HG02973 (cell line): ENCODE data around the gene RCE1.

Experiments used
- ATAC-seq: cut with Tn5 transposase; IDR thresholded peaks from one replicate; pipeline ENCODE4 v1.9.1; 2021; ENCODE audit warnings: moderate library complexity; ENCODE audit not compliant: unreplicated experiment

Gene RCE1

DNA sequence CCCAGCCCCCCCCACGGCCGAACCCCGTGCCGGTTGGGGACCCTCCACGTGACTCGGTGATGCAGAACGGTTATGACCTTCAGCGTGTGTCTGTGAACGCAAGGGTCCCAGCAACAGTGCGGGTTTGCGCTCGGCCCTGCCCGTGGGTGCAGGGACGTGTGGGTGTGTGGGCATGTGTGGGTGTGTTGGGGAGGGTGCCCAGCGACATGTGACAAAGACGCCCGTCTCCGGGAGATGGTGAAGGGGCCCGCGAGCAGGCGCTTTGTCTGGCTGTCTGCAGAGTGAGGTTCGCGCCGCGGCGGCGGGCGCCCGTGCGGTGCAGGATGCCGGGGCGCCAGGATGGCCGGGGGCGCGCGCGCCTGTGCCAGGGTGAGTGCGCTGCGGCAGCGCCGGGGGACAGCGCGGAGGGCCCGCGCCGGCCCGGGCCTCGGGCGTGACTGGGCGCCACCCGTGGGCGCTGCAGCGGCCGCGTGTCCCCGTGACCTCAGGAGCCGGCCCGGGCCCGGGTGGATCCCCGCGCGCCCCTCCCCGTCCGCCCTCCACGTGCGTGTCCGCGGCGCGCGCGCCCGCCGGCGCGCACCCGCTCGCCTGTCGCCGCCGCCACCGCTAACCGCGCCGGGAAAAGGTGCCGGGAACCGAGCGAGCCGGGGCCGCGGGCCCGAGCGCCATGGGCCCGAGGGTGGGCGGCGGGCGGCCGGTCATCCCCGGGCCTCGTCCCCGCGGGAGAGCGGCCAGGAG, 13.4 kb downstream of the RCE1 start, which contains the start of gene LRFN4:
Gene LRFN4, plus strand, starts transcription at position 569 of the 738 bp plus-strand sequence. CDS start 681 bp downstream, outside the sequence.
- peak; percentile 24 for ATAC-seq

DNA sequence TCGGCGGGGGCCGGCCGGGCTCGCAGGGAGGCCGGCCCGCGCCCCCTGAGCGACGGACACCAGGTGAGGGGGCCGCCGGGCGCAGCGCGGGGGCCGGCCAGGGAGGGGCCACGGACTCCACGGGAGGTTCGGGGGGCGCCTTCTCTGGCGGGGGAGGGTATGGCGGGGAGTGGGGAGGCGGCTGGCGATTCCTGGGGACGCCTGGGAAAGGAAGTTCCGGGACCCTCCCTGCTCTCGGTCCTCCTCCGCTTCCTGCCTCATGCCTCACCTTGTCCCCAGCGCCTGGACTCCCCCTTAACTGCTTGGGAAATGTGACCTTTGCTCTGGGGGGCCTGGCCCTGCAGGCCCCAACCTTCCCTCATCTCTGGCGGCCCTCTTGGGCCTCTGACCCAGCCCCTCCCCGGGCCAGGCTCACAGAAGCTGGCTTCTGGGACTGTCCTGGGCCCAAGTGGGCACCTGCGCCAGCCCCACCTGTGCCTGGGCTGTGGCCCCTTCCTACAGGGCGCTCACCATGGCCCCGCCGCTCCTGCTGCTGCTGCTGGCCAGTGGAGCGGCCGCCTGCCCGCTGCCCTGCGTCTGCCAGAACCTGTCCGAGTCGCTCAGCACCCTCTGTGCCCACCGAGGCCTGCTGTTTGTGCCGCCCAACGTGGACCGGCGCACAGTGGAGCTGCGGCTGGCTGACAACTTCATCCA, 14.1 kb downstream of the RCE1 start:
- ATAC-seq, result no peak

DNA sequence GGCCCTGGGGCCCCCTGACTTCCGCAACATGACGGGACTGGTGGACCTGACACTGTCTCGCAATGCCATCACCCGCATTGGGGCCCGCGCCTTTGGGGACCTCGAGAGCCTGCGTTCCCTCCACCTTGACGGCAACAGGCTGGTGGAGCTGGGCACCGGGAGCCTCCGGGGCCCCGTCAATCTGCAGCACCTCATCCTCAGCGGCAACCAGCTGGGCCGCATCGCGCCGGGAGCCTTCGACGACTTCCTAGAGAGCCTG, 14.6 kb downstream of the RCE1 start:
- ATAC-seq, result no peak

DNA sequence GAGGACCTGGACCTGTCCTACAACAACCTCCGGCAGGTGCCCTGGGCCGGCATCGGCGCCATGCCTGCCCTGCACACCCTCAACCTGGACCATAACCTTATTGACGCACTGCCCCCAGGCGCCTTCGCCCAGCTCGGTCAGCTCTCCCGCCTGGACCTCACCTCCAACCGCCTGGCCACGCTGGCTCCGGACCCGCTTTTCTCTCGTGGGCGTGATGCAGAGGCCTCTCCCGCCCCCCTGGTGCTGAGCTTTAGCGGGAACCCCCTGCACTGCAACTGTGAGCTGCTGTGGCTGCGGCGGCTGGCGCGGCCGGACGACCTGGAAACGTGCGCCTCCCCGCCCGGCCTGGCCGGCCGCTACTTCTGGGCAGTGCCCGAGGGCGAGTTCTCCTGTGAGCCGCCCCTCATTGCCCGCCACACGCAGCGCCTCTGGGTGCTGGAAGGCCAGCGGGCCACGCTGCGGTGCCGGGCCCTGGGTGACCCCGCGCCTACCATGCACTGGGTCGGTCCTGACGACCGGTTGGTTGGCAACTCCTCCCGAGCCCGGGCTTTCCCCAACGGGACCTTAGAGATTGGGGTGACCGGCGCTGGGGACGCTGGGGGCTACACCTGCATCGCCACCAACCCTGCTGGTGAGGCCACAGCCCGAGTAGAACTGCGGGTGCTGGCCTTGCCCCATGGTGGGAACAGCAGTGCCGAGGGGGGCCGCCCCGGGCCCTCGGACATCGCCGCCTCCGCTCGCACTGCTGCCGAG, 15.1 kb downstream of the RCE1 start:
- no peak for ATAC-seq

DNA sequence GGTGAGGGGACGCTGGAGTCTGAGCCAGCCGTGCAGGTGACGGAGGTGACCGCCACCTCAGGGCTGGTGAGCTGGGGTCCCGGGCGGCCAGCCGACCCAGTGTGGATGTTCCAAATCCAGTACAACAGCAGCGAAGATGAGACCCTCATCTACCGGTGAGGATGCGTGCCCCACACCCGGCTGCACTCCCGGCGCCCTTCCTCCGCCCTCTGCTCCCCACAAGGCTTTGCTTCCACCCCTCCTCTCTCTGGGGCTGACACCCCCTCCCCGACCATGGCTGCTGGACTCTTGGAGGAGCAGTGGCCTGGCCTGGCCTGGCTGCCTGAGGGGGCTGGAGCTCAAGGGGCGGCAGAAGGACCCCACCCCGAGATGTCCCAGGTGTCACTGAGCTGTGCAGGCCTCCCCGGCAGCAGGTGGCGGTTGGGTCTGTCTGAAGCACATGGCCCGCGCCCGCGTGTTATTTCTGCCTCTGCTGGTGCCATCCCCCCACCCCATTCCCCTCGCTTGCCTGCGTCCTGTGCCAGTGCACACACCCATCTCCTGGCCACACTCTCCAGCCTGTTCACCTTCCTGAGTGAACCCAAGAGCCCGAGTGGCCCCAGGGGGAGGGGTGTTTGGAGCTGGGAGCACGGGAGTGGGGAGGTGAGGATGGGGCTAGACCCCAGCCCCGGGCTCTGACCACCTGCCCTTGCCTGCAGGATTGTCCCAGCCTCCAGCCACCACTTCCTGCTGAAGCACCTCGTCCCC, 15.9 kb downstream of the RCE1 start:
- ATAC-seq, result no peak

DNA sequence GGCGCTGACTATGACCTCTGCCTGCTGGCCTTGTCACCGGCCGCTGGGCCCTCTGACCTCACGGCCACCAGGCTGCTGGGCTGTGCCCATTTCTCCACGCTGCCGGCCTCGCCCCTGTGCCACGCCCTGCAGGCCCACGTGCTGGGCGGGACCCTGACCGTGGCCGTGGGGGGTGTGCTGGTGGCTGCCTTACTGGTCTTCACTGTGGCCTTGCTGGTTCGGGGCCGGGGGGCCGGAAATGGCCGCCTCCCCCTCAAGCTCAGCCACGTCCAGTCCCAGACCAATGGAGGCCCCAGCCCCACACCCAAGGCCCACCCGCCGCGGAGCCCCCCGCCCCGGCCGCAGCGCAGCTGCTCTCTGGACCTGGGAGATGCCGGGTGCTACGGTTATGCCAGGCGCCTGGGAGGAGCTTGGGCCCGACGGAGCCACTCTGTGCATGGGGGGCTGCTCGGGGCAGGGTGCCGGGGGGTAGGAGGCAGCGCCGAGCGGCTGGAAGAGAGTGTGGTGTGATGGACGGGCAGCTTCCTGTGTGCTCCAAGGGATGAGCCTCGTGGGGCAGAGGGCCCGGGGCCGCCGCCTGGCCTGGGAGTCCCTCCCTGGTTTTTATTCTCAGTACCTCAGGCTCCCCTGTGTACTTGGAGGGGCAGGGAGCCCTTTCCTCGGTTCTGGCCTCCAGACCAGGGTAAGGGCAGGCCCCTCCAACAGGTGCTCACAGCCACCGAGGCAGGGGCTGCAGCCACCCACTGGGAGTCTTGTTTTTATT, 16.6 kb downstream of the RCE1 start:
- no peak for ATAC-seq

DNA sequence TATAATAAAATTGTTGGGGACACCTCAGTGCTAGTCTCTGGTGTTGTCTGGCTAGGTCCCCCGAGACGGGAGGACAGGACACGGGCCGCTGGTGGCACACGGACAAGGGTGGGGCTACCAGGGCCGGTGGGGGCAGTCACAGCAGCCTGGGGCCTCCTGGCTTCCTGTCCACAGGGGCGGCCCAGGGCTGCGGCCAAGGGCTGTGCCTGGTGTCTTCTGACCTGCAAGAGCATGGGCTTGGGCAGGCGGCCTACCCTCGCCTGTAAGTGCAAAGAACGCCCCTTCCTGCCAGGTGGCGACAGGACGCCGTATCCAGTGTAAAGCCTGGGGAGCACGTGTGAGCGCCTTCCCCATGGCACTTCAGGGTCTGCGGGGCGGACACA, 17.2 kb downstream of the RCE1 start:
- no peak for ATAC-seq

DNA sequence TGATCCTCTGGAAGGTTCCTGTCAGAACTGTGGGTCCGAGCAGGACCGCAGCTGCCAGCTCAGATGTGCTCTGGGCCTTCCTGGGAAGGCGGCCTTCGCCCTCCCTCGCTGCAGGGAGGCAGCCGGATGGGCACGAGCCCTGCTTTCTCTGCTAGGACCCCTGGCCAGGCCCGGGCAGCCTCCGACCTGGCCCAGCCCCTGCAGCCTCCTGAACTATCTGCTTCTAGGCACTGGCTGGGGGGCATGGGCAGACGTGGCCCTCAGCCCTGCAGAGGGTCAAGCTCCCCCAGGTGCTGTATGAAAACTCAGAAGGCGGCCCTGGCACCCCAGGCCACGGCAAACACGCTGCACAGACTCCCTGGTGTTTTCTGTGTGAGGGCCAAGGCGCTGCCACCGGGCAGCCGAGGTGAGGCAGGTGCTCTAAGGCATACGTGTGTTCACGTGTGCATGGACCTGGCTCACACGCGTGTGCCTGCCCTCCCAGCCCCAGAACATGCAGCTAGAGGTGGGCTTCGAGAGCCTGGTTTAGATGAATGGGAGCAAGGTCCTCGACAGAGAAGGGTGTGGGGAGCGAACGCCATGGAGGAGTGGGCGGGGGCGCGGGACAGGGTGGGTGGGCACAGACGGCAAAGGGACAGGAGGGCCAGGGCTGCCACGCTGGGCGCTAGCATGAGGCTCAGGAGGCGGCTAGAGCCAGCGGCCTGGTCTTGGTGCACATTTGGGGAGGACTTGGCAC, 18.0 kb downstream of the RCE1 start:
- no peak for ATAC-seq

DNA sequence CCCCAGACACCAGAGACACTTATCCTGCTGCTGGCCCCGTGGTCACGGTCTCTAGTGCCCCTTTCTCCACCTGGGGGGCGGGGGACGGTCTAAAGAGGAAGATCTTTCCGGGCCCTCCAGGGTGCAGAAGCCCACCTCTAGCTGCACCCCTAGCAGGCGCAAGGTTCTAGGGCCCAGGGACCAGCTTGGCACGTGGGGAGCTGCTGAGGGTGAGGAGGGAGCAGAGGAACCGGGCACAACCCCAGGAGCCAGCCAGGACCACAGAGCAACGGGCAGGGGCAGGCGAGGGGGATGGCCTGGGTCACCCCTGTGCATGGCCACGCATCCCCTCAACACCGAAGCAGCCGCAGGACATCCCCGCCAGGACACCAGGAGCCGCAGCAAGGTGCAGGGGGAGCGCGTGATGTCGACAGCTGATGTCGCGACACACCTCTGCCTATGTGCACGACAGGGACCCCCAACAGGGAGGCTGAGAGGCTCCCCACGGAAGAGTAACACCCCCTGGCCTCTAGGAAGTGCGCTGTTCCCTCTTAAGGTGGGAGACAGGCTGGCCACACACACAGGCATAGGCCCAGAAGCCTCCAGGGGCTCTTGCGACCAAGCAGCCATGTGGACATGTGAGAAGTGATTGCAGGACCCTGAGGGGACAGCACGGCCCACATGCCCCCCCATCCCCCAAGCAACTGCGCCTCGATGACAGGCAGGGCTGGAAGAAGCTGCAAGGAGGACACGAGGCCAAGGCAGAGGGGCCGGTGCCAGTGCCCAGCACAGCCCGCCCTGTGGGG, 18.7 kb downstream of the RCE1 start:
- no peak for ATAC-seq

DNA sequence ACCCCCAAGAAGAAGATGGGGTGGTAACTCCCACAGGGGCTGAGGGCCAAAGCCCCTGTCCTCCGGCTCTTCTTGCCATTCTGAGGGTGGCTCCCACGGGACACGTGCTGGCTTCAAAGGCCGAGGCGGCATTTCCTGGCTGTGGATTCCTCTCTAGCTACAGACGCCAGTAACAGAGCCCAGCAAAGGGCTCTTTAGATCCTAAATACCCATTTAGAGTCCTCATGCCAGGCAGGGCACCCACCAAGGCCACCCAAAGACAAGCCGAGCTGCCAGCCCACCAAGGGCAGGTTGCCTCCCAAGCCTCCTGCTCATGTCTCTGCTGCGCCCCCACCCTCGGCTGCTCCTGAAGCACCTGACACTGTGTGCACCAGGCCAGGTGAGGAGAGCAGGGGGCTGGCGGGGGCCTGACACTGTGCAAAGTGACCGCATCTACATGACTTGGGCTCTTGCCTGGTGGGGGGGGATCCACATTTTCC, 19.4 kb downstream of the RCE1 start:
- ATAC-seq, result no peak

DNA sequence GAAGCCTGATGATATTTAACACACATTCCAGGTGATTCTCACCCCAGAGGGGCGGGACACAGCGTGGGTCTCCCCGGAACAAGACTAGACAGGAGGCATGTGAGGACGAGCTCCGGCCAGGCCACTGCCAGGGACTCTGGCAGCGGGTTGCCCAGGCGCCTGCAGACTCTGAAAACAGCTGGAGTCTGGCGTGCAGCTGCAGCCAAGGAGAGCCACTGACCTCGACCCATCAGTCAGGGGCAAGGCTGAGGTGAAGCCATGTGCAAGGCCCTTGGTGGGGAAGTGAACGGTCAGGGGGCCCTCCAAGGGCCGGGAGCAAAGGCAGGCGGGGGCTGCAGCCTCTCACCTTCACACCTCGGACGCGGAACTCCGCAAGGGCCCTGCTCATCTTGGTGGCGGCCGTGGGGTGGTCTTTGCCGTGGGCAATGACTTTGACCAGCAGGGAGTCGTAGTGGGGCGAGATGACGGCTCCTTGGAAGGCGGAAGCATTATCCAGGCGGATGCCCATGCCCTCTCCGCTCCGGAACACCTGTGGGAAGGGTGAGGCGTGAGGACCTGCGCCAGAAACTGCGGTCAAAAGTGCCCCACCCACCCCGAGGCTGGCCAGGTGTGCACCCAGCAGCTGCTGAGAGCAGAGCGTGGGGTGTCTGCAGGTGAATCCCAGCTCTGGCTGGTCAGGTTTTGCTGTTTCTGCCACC, 20.3 kb downstream of the RCE1 start:
- no peak for ATAC-seq

DNA sequence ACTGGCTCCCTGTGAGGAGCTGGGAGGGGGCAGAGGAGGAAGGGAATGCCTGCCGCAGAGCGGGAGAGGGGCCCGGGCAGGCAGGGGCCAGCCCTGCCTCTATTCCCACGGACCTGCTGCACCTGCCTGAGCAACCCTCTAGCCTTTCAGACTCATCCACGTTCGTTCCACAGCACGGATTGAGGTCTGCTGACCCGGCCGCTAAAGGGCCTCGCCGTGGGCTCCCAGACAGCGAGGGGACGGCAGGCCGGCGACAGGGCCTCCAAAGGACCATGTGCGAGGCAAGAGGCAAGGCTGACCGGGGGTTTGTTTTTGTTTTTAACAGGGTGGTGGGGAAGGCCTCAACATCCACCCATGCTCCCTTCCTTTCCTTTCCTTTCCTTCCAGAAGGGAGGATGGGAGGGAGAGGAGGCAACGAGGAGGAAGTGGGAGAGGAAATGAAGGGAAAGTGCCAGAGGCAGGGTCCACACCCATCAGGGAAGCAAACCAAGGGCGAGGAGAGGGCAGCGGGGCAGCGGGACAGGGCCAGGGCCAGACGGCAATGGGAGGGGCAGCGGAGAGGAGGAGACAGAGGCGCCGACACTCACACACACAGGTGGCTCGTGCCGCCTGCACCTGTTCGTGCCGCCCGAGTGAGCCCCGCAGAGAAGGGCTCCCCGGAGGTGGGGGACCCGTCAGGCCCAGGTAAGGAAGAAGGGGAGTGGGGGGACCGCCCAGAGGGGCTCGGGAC, 21.1 kb downstream of the RCE1 start:
- ATAC-seq, result no peak

DNA sequence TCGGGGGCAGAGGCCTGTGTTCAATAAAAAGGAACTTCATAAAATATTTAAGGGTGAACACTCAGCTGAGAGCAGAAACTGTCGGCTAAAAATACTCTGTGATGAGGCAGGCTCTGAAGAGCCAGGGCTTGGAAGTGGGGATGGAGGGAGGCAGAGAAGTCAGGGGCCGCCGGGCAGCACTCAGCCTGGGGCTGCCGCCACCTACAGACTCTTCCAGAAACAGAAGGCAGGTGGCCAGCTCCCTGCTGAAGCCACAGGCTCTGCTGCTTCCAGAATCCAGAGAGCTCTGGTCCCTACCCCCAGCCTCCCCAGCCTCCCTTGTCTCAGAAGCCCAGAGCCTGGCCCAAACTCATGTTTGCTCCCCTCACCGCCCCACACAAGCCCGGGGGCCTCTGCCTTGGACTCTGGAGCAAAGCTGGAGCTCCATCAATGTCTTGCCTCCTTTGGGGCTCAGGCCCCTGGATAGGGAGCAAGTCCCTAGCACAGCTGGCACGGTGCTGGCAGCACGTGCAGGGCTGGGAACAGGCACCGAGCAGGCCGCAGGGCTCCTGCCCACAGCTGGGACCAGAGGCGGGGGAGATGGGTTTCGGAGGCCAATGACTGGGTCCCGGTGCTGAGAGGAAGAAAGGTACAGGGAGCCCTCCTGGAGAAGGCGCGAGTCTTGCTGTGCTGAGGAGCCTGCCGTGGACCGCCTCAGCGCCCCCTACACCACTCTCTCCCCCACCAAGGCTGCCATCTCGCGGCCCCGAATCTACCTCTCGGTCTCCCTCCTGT, 21.9 kb downstream of the RCE1 start:
- ATAC-seq, result no peak

DNA sequence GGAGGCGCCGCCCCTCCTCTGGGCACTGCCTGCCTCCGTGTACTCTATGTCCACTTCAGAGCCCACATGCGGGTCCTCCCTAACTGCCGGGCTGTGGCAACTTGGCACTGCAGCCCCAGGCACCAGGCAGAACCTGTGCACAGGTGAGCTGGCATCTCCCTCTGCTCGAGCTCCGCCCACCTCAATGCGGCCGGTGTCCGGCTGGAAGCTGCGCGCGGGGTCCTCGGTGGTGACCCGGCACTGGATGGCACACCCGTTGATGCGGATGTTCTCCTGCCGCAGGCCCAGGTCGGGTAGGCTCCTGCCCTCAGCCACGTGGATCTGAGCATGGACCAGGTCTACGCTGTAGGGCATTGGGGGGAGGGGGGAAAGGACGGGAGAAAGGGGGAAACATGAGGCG, 22.8 kb downstream of the RCE1 start:
- no peak for ATAC-seq

DNA sequence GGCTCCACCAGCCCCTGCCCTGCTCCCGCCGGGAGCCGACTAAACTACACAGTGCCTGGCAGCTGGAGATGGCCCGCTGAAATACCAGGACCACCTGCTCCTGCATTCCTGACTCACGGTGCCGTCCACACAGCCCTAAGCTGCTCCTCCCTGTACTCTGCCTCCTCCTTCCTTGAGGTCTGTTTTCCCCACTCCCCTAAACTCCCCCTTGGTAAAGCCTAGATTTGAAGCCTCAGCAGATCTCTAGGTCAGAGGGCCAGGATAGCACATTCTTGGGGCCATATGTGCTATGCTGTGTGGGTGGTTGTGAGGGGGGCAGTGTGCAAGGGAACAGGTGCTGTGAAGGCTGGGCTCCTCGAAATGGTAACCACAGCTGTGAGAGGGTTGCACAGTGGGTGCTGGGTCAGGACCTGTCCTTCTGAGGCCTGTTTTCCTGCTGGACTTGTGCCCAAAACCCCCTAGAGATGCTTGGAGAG, 23.3 kb downstream of the RCE1 start:
- no peak for ATAC-seq

DNA sequence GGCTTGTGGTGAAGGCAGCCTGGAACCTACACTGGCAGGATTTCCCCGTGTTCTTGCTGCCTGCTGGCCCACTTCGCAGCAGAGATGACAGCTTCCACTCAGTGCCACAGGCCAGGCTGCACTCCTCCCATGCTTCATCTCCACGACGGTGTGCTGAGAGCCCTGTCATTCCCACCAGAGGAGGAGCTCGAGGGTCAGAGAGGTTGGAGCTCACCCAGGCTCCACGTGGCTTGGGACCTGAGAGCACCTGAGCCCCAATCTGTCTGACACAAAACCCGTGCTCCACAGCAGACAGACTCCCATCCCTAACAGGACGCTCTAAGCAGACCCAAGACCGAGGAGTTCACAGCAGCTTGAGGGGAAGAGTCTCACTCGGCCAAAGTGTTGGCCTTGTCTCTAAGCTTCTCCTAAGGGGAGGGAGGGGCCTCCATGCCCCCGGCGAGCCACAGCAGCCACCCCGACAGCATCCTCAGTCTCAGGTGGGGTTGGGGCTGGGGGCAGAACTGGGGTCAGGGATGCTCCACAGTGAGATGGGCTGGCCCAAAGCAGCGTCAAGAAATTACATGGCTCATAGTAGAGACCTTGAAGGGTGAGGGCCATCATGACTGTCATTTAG, 24.3 kb downstream of the RCE1 start:
- ATAC-seq, result no peak
